Mesendoderm (in vitro differentiated cells): ENCODE data around the gene CD34.

ENCODE experiments used
- DNase-seq: peaks from one replicate; pipeline ENCODE4 v3.0.0; 2013
- H2AK5ac ChIP-seq: 2 replicates; pipeline ENCODE4 v1.6.1; 2013; ENCODE audit warnings: low read length, inconsistent platforms
- H2BK120ac ChIP-seq: 2 replicates; pipeline ENCODE4 v1.6.1; 2013; ENCODE audit warnings: low read depth, mild to moderate bottlenecking, low read length, moderate library complexity, mixed read lengths
- H2BK15ac ChIP-seq: replicated peaks from 2 replicates; pipeline ENCODE4 v1.6.1; 2013; ENCODE audit warnings: low read depth, mild to moderate bottlenecking, moderate library complexity
- H2BK5ac ChIP-seq: 2 replicates; pipeline ENCODE4 v1.6.1; 2013; ENCODE audit warnings: low read length, inconsistent platforms
- H3K18ac ChIP-seq: 2 replicates; pipeline ENCODE4 v1.6.1; 2013; ENCODE audit warnings: mild to moderate bottlenecking, low read length, mixed read lengths
- H3K23ac ChIP-seq: one replicate; pipeline ENCODE4 v1.6.1; 2013; ENCODE audit warnings: low read length
- H3K27ac ChIP-seq: 2 replicates; pipeline ENCODE4 v1.5.1; 2013; ENCODE audit warnings: low read depth, mild to moderate bottlenecking, inconsistent platforms, low read length, moderate library complexity
- H3K27me3 ChIP-seq: 2 replicates; pipeline ENCODE4 v1.6.1; 2013; ENCODE audit warnings: low read length, control low read depth, mild to moderate bottlenecking, inconsistent platforms; ENCODE audit not compliant: insufficient read depth, poor library complexity
- H3K36me3 ChIP-seq: 2 replicates; pipeline ENCODE4 v1.6.1; 2013; ENCODE audit warnings: low read length, inconsistent platforms; ENCODE audit not compliant: control insufficient read depth, insufficient read depth
- H3K4ac ChIP-seq: one replicate; pipeline ENCODE4 v1.6.1; 2013; ENCODE audit warnings: low read depth, mild to moderate bottlenecking, low read length, moderate library complexity
- H3K4me1 ChIP-seq: 2 replicates; pipeline ENCODE4 v1.6.1; 2013; ENCODE audit warnings: low read depth, low read length, inconsistent platforms; ENCODE audit not compliant: control insufficient read depth
- H3K4me2 ChIP-seq: 2 replicates; pipeline ENCODE4 v1.6.1; 2013; ENCODE audit warnings: low read length
- H3K4me3 ChIP-seq: 2 replicates; pipeline ENCODE4 v1.5.1; 2013; ENCODE audit warnings: mild to moderate bottlenecking, low read length
- H3K56ac ChIP-seq: one replicate; pipeline ENCODE4 v1.6.1; 2013; ENCODE audit warnings: low read length
- H3K79me1 ChIP-seq: 2 replicates; pipeline ENCODE4 v1.6.1; 2013; ENCODE audit warnings: low read length, inconsistent platforms
- H3K79me2 ChIP-seq: 2 replicates; pipeline ENCODE4 v1.6.1; 2013; ENCODE audit warnings: mild to moderate bottlenecking, low read length; ENCODE audit not compliant: control insufficient read depth, insufficient read depth
- H3K9ac ChIP-seq: 2 replicates; pipeline ENCODE4 v1.6.1; 2013; ENCODE audit warnings: low read length, inconsistent platforms
- H4K5ac ChIP-seq: one replicate; pipeline ENCODE4 v1.6.1; 2013; ENCODE audit warnings: low read length
- H4K8ac ChIP-seq: one replicate; pipeline ENCODE4 v1.6.1; 2013; ENCODE audit warnings: low read depth, mild to moderate bottlenecking, control low read depth, low read length, moderate library complexity
- WGBS: extraction: QIAGEN DNeasy Blood & Tissue Kit; methylation state at CpG from one replicate; pipeline ENCODE4 v1.1.7; 2013; ENCODE audit warnings: low lambda C conversion rate, missing lambda C conversion rate; ENCODE audit not compliant: insufficient coverage; ENCODE audit errors: extremely low coverage; 5-methylcytosine and 5-hydroxymethylcytosine counted together

CD34 gene

DNA sequence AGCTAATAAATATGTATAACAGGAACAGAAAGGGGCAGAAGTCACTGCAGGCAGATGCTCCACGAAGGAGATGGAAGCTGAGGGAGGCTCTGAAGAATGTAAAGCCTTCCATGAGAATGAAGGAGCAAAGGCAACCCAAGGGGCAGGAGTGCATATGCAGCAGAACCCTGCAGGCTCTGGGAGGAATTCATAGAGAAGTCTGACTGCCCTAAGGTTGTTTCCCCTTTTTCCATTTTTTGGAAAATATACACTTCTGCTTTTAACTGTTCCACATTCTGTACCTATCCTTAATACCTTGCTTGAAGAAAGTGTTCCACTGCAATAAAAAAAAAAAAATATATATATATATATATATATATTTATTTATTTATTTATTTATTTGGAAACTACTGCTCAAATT lies 69.6 kb downstream of the CD34 start:
- no peak overlapping the region for H2BK15ac ChIP-seq
- H3K27ac ChIP-seq = no peak overlapping the region

DNA sequence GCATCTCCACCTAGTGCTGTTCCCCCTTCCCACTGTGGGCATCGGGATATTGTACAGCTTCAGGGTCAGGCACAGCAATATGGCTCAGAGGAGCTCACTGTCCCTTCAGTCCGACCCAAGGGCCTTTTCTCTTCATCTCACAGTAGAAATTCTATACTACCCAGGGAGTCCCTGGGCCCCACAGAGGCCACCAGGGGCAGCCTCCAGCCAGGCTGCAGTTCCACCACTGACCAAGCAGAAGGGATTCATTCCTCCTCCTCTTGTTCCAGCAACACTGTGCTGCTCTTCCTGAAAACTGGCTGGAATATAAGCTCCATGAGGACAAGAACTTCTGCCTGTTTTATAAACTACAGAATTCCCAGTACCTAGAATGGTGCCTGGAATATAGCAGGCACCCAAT lies 70.5 kb downstream of the CD34 start:
- no peaks in the 10 kb centered on the region for H3K36me3 ChIP-seq
- no peak overlapping the region for H2BK5ac ChIP-seq
- no peak overlapping the region for H3K27ac ChIP-seq
- H3K23ac ChIP-seq = no peak overlapping the region
- H3K79me1 ChIP-seq = no peaks in the 10 kb centered on the region
- H3K79me2 ChIP-seq = no peaks in the 10 kb centered on the region
- no peak overlapping the region for H2BK120ac ChIP-seq
- H3K4me3 ChIP-seq = no peak overlapping the region
- no peak overlapping the region for H3K56ac ChIP-seq
- H3K9ac ChIP-seq = no peak overlapping the region
- no peak overlapping the region for H2BK15ac ChIP-seq
- no peak overlapping the region for H3K18ac ChIP-seq
- no peak overlapping the region for H3K4ac ChIP-seq
- H4K5ac ChIP-seq = no peak overlapping the region
- no peak overlapping the region for H2AK5ac ChIP-seq
- H3K4me1 ChIP-seq = no peaks in the 10 kb centered on the region
- no peaks in the 10 kb centered on the region for H3K27me3 ChIP-seq
- no peak overlapping the region for H3K4me2 ChIP-seq
- DNase-seq = no peak
- no peak overlapping the region for H4K8ac ChIP-seq
- no CpG with 5 or more reads among the region's 2 CpGs for WGBS

More for the DNA sequence above, 69.6 kb downstream of the CD34 start:
- Histone ChIP-seq H2AK5ac (no peak overlapping the region), H3K56ac (no peak overlapping the region), H4K8ac (no peak overlapping the region), H3K79me1 (no peaks in the 10 kb centered on the region), H3K18ac (no peak overlapping the region), H3K36me3 (no peaks in the 10 kb centered on the region), H3K79me2 (no peaks in the 10 kb centered on the region), H3K4me1 (no peaks in the 10 kb centered on the region), H2BK5ac (no peak overlapping the region), H3K4me3 (no peak overlapping the region), H3K4ac (no peak overlapping the region), H4K5ac (no peak overlapping the region), H3K23ac (no peak overlapping the region), H2BK120ac (no peak overlapping the region), H3K4me2 (no peak overlapping the region), H3K9ac (no peak overlapping the region), H3K27me3 (no peaks in the 10 kb centered on the region)
- WGBS = no CpG with 5 or more reads among the region's 1 CpG
- no peak for DNase-seq

DNA sequence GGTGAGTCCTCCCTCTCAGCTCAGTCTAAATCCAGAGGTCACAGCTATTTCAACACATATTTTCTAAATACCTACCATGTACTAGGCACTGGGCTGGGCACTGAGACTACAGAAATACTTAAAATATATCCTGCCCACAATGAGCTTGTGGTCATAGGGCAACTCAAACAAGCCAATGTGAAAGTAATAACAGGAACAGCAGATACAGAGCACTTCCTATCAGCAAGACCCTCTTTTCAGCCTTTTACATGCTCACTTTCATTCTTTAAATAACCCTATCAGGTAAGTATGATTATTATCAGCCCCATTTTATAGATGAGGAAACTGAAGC lies 71.9 kb downstream of the CD34 start:
- no peak overlapping the region for H3K23ac ChIP-seq
- H3K4me3 ChIP-seq = no peak overlapping the region
- no peaks in the 10 kb centered on the region for H3K36me3 ChIP-seq
- H3K56ac ChIP-seq = no peak overlapping the region
- no peak overlapping the region for H2AK5ac ChIP-seq
- H3K79me2 ChIP-seq = no peaks in the 10 kb centered on the region
- H3K4me1 ChIP-seq = no peaks in the 10 kb centered on the region
- H4K5ac ChIP-seq = no peak overlapping the region
- H3K4ac ChIP-seq = no peak overlapping the region
- no peak overlapping the region for H2BK5ac ChIP-seq
- H3K18ac ChIP-seq = no peak overlapping the region
- no peak overlapping the region for H3K27ac ChIP-seq
- H3K79me1 ChIP-seq = no peaks in the 10 kb centered on the region
- no peak overlapping the region for H3K4me2 ChIP-seq
- H2BK120ac ChIP-seq = no peak overlapping the region
- no peak overlapping the region for H3K9ac ChIP-seq
- no peaks in the 10 kb centered on the region for H3K27me3 ChIP-seq
- H2BK15ac ChIP-seq = no peak overlapping the region
- DNase-seq = no peak
- no peak overlapping the region for H4K8ac ChIP-seq

DNA sequence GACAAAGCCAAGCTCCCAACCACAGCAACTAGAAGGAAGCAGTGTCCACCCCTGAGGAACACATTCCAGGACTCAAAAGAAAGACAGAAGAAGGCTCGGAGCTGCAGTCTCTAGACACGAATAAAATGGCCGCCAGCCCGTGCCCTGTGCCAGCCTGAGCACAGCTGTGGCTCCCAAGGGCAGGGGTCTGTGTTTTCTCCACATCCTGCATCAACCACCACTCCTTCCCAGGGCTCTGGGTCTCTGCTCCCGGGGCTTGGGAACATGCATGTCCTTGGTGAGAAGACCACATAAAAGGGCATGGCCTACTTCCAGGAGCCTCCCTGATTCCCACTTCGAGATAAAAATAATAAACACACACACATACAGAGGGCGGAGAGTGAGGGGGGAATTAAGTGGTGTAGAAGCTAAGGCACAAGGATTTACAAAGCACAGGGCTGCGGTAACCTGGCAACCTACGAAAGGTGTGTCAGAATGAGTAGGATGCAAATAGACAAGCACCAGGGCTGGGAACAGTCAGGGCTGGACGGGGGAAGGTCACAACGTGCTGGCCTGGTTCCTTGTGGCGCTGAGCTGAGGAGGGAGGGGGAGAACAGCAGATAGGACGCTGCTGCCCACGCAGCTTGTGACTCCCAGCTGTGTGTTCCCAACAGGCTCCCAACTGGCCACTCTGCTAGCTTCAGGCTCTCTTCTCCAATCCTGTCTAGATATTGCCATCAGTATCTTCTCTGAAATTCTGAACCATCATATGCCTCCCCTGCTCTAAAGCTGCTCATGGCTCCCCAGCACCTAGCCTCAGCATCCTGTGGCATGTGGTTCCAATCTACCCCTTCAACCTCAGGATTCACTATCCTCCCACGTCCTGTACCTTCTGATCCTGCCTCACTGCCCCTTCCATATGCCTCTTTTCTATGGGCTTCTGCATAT lies 72.5 kb downstream of the CD34 start:
- H3K18ac ChIP-seq = no peak overlapping the region
- H3K4me2 ChIP-seq = no peak overlapping the region
- H3K4me3 ChIP-seq = no peak overlapping the region
- H3K27me3 ChIP-seq = no peaks in the 10 kb centered on the region
- no peak overlapping the region for H3K23ac ChIP-seq
- no peak overlapping the region for H3K4ac ChIP-seq
- no peaks in the 10 kb centered on the region for H3K36me3 ChIP-seq
- H4K5ac ChIP-seq = no peak overlapping the region
- H2BK15ac ChIP-seq = no peak overlapping the region
- no peak overlapping the region for H3K9ac ChIP-seq
- H2AK5ac ChIP-seq = no peak overlapping the region
- no peak overlapping the region for H2BK5ac ChIP-seq
- H3K79me2 ChIP-seq = no peaks in the 10 kb centered on the region
- no peak overlapping the region for H3K56ac ChIP-seq
- no peak overlapping the region for H4K8ac ChIP-seq
- no peak overlapping the region for H3K27ac ChIP-seq
- DNase-seq = no peak
- H2BK120ac ChIP-seq = no peak overlapping the region
- no CpG with 5 or more reads among the region's 15 CpGs for WGBS
- no peaks in the 10 kb centered on the region for H3K79me1 ChIP-seq
- no peaks in the 10 kb centered on the region for H3K4me1 ChIP-seq

DNA sequence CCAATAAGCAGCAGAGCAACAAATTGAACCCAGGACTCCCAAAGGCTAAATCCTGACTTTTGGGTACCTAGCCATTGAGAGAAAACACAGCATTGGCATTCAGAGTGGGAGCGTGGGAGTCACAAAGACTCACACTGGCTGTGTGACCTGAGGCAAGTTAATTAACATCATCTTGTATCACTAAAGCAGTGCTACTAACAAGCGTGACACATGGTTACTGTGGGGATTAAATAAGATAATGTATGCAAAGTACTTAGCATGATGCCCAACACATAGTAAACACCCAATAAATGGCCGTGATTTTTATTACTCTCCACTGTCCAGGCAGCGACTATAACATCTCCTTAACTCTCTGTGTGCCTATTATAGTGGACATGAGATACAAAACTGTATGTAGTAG lies 73.3 kb downstream of the CD34 start:
- H4K5ac ChIP-seq = no peak overlapping the region
- H3K4me1 ChIP-seq = no peaks in the 10 kb centered on the region
- H2BK120ac ChIP-seq = no peak overlapping the region
- no peak overlapping the region for H3K4ac ChIP-seq
- no peak overlapping the region for H3K23ac ChIP-seq
- no peak overlapping the region for H3K9ac ChIP-seq
- no peak overlapping the region for H2BK5ac ChIP-seq
- no peaks in the 10 kb centered on the region for H3K79me1 ChIP-seq
- H3K4me2 ChIP-seq = no peak overlapping the region
- no peak overlapping the region for H2AK5ac ChIP-seq
- no peaks in the 10 kb centered on the region for H3K27me3 ChIP-seq
- no peak overlapping the region for H2BK15ac ChIP-seq
- no peak overlapping the region for H3K18ac ChIP-seq
- H3K4me3 ChIP-seq = no peak overlapping the region
- H3K27ac ChIP-seq = no peak overlapping the region
- no peaks in the 10 kb centered on the region for H3K79me2 ChIP-seq
- H3K36me3 ChIP-seq = no peaks in the 10 kb centered on the region
- H4K8ac ChIP-seq = no peak overlapping the region
- no peak overlapping the region for H3K56ac ChIP-seq
- no peak for DNase-seq
- WGBS = no CpG with 5 or more reads among the region's 4 CpGs
